Activated CD4-positive, alpha-beta T cell treated with anti-CD3 and anti-CD28 coated beads, Interleukin-2, amount 10 ng/mL, durations not matched to agents 7 days and 5 days (primary cell): ENCODE results near the gene CCER1. TPM values are rescaled to one million over a fixed set of nuclear protein-coding genes. Genes with fewer than 3 reads are reported as not detected.
A peak's percentile ranks its signal among the peaks of the same experiment; 100 is the strongest.

Source experiments
- CTCF ChIA-PET: fragments of 350-600 bp; sonication (Branson Sonifier 250); formaldehyde crosslinking; loops from one replicate; lab custom pipeline; 2021; ENCODE audit warnings: antibody characterized with exemption; lab: Charles Lee
- POLR2A ChIA-PET: fragments of 350-600 bp; sonication (Branson Sonifier 250); formaldehyde crosslinking; loops from one replicate; lab custom pipeline; 2021; ENCODE audit warnings: antibody characterized with exemption; lab: Charles Lee
- DNase-seq: peaks from one replicate; pipeline ENCODE4 v3.0.0-alpha.2; 2020
- H3K27ac Mint-ChIP-seq: one replicate; pipeline ENCODE4 v1.8.0; 2021; ENCODE audit warnings: mild to moderate bottlenecking, moderate library complexity, mixed read lengths
- H3K27me3 Mint-ChIP-seq: one replicate; pipeline ENCODE4 v1.8.0; 2021; ENCODE audit warnings: mixed read lengths
- H3K36me3 Mint-ChIP-seq: one replicate; pipeline ENCODE4 v1.8.0; 2021; ENCODE audit warnings: low read depth, mixed read lengths
- H3K4me1 Mint-ChIP-seq: one replicate; pipeline ENCODE4 v1.8.0; 2021; ENCODE audit warnings: mixed read lengths
- H3K4me3 Mint-ChIP-seq: one replicate; pipeline ENCODE4 v1.8.0; 2021; ENCODE audit warnings: mild to moderate bottlenecking, moderate library complexity, mixed read lengths
- H3K9me3 Mint-ChIP-seq: one replicate; pipeline ENCODE4 v1.8.0; 2021; ENCODE audit warnings: mixed read lengths
- total RNA-seq, 2 experiments: library from RNA; stranded (reverse); gene quantifications; one replicate each; pipeline ENCODE4 v1.2.3, GENCODE V29; 2021

Gene CCER1
- total RNA-seq, 2 experiments from 2014 or later, result not detected

- Mint-ChIP-seq H3K4me1 (no peaks in the 10 kb centered on the region), H3K36me3 (no peaks in the 10 kb centered on the region), H3K9me3 (no peaks in the 10 kb centered on the region), H3K27me3 (no peaks in the 10 kb centered on the region), H3K4me3 (no peak overlapping the region), H3K27ac (no peak overlapping the region)
- POLR2A ChIA-PET, result no interaction called here
- CTCF ChIA-PET, result no interaction called here
- peak; percentile 30 for DNase-seq
Measured at GRCh38 chr12:90959538-90960139, 4.7 kb upstream of the CCER1 start.

- CTCF ChIA-PET, result no interaction called here
Measured at GRCh38 chr12:90959032-90959431, 4.1 kb upstream of the CCER1 start.

GRCh38 chr12:90958347-90958746, 3.4 kb upstream of the CCER1 start:
- no peak for DNase-seq
- Mint-ChIP-seq H3K9me3 (no peaks in the 10 kb centered on the region), H3K27ac (no peak overlapping the region), H3K4me3 (no peak overlapping the region), H3K36me3 (no peaks in the 10 kb centered on the region), H3K4me1 (no peaks in the 10 kb centered on the region), H3K27me3 (no peaks in the 10 kb centered on the region)
- ChIA-PET CTCF (no interaction called here), POLR2A (no interaction called here)

More at GRCh38 chr12:90959032-90959431, 4.1 kb upstream of the CCER1 start:
- Mint-ChIP-seq H3K27ac (no peak overlapping the region), H3K27me3 (no peaks in the 10 kb centered on the region), H3K4me1 (no peaks in the 10 kb centered on the region), H3K9me3 (no peaks in the 10 kb centered on the region), H3K4me3 (no peak overlapping the region), H3K36me3 (no peaks in the 10 kb centered on the region)
- DNase-seq, result no peak
- POLR2A ChIA-PET, result no interaction called here

- no peak for DNase-seq
- CTCF ChIA-PET, result no interaction called here
- POLR2A ChIA-PET, result no interaction called here
- H3K27me3 Mint-ChIP-seq, result no peaks in the 10 kb centered on the region
- H3K36me3 Mint-ChIP-seq, result no peaks in the 10 kb centered on the region
- no peak overlapping the region for H3K27ac Mint-ChIP-seq
- H3K4me3 Mint-ChIP-seq, result no peak overlapping the region
- no peaks in the 10 kb centered on the region for H3K9me3 Mint-ChIP-seq
- H3K4me1 Mint-ChIP-seq, result no peaks in the 10 kb centered on the region
Measured at GRCh38 chr12:90954428-90954827, 548 bp downstream of the CCER1 start.

GRCh38 chr12:90953956-90954421, 987 bp downstream of the CCER1 start:
- Mint-ChIP-seq H3K4me1 (no peaks in the 10 kb centered on the region), H3K9me3 (no peaks in the 10 kb centered on the region), H3K27me3 (no peaks in the 10 kb centered on the region), H3K27ac (no peak overlapping the region), H3K36me3 (no peaks in the 10 kb centered on the region), H3K4me3 (no peak overlapping the region)
- CTCF ChIA-PET, result no interaction called here
- DNase-seq, result no peak
- POLR2A ChIA-PET, result no interaction called here

- Mint-ChIP-seq H3K36me3 (no peaks in the 10 kb centered on the region), H3K27ac (no peak overlapping the region), H3K4me1 (no peaks in the 10 kb centered on the region), H3K27me3 (peaks cover 4% of the 10 kb centered on the region), H3K9me3 (no peaks in the 10 kb centered on the region), H3K4me3 (no peak overlapping the region)
- ChIA-PET CTCF (no interaction called here), POLR2A (no interaction called here)
- no peak for DNase-seq
Measured at GRCh38 chr12:90951432-90952105, 3.4 kb downstream of the CCER1 start.

GRCh38 chr12:90947869-90948268, 7.1 kb downstream of the CCER1 start:
- ChIA-PET POLR2A (no interaction called here), CTCF (no interaction called here)
- no peaks in the 10 kb centered on the region for H3K36me3 Mint-ChIP-seq
- no peaks in the 10 kb centered on the region for H3K9me3 Mint-ChIP-seq
- H3K4me3 Mint-ChIP-seq, result no peak overlapping the region
- no peaks in the 10 kb centered on the region for H3K4me1 Mint-ChIP-seq
- H3K27me3 Mint-ChIP-seq, result peaks cover 4% of the 10 kb centered on the region
- no peak overlapping the region for H3K27ac Mint-ChIP-seq
- DNase-seq, result no peak

- POLR2A ChIA-PET, result no interaction called here
- CTCF ChIA-PET, result no interaction called here
- DNase-seq, result no peak
- Mint-ChIP-seq H3K4me3 (no peak overlapping the region), H3K9me3 (no peaks in the 10 kb centered on the region), H3K36me3 (no peaks in the 10 kb centered on the region), H3K27me3 (peaks cover 9% of the 10 kb centered on the region), H3K27ac (no peak overlapping the region), H3K4me1 (no peaks in the 10 kb centered on the region)
Measured at GRCh38 chr12:90945070-90945649, 9.8 kb downstream of the CCER1 start.

- H3K27me3 Mint-ChIP-seq, result peaks cover 9% of the 10 kb centered on the region
- no peaks in the 10 kb centered on the region for H3K36me3 Mint-ChIP-seq
- H3K9me3 Mint-ChIP-seq, result no peaks in the 10 kb centered on the region
- DNase-seq, result no peak
- H3K4me1 Mint-ChIP-seq, result no peaks in the 10 kb centered on the region
- no peak overlapping the region for H3K27ac Mint-ChIP-seq
- ChIA-PET POLR2A (no interaction called here), CTCF (interaction anchor here (0.8 kb wide), 1 partner anchor 72 kb away, joined by 3 read pairs; no protein-coding TSS in a partner anchor)
- H3K4me3 Mint-ChIP-seq, result no peak overlapping the region
Measured at GRCh38 chr12:90943255-90943654, 11.7 kb downstream of the CCER1 start.

GRCh38 chr12:90940872-90941499, 14.0 kb downstream of the CCER1 start:
- CTCF ChIA-PET, result interaction anchor here (1.0 kb wide), 1 partner anchor 1396 kb away, joined by 3 read pairs; no protein-coding TSS in a partner anchor
- H3K9me3 Mint-ChIP-seq, result no peaks in the 10 kb centered on the region
- H3K4me3 Mint-ChIP-seq, result no peak overlapping the region
- H3K4me1 Mint-ChIP-seq, result no peaks in the 10 kb centered on the region
- H3K27me3 Mint-ChIP-seq, result peaks cover 5% of the 10 kb centered on the region
- POLR2A ChIA-PET, result interaction anchor here (0.6 kb wide), 1 partner anchor 256 kb away, joined by 6 read pairs; no protein-coding TSS in a partner anchor
- no peak overlapping the region for H3K27ac Mint-ChIP-seq
- no peaks in the 10 kb centered on the region for H3K36me3 Mint-ChIP-seq
- no peak for DNase-seq

- H3K27ac Mint-ChIP-seq, result no peak overlapping the region
- DNase-seq, result no peak
- H3K27me3 Mint-ChIP-seq, result peaks cover 5% of the 10 kb centered on the region
- POLR2A ChIA-PET, result no interaction called here
- CTCF ChIA-PET, result no interaction called here
- no peaks in the 10 kb centered on the region for H3K36me3 Mint-ChIP-seq
- H3K4me3 Mint-ChIP-seq, result no peak overlapping the region
- no peaks in the 10 kb centered on the region for H3K9me3 Mint-ChIP-seq
- no peaks in the 10 kb centered on the region for H3K4me1 Mint-ChIP-seq
Measured at GRCh38 chr12:90939382-90939781, 15.6 kb downstream of the CCER1 start.

GRCh38 chr12:90938451-90938850, 16.5 kb downstream of the CCER1 start:
- H3K4me1 Mint-ChIP-seq, result no peaks in the 10 kb centered on the region
- ChIA-PET POLR2A (no interaction called here), CTCF (no interaction called here)
- no peak overlapping the region for H3K4me3 Mint-ChIP-seq
- DNase-seq, result no peak
- no peaks in the 10 kb centered on the region for H3K9me3 Mint-ChIP-seq
- H3K27ac Mint-ChIP-seq, result no peak overlapping the region
- H3K27me3 Mint-ChIP-seq, result peaks cover 5% of the 10 kb centered on the region
- no peaks in the 10 kb centered on the region for H3K36me3 Mint-ChIP-seq

GRCh38 chr12:90937651-90938050, 17.3 kb downstream of the CCER1 start:
- H3K27ac Mint-ChIP-seq, result no peak overlapping the region
- no peak for DNase-seq
- H3K36me3 Mint-ChIP-seq, result no peaks in the 10 kb centered on the region
- POLR2A ChIA-PET, result no interaction called here
- H3K4me1 Mint-ChIP-seq, result no peaks in the 10 kb centered on the region
- CTCF ChIA-PET, result no interaction called here
- peaks cover 5% of the 10 kb centered on the region for H3K27me3 Mint-ChIP-seq
- no peak overlapping the region for H3K4me3 Mint-ChIP-seq
- H3K9me3 Mint-ChIP-seq, result no peaks in the 10 kb centered on the region
